Thoracic aorta (tissue), 2 donors: ENCODE results near the gene OTX1. TPM values are rescaled to one million over a fixed set of nuclear protein-coding genes. Genes with fewer than 3 reads are reported as not detected.

Experiments
- ATAC-seq: fragments of 150-250 bp; one replicate; pipeline ENCODE4 v1.8.0; 2017; ENCODE audit warnings: low read depth; ENCODE audit not compliant: insufficient number of reproducible peaks, low FRiP score
- DNase-seq: peaks from one replicate; pipeline ENCODE4 v3.0.0-alpha.2; 2020; ENCODE audit warnings: low spot score
- H3K27ac ChIP-seq, 2 donors: fragments of 200-600 bp; sonication (generic); 1 replicate in 1 of 2; 2 replicates in 1 of 2; pipeline ENCODE4 v1.5.1; 2016; ENCODE audit warnings: mild to moderate bottlenecking in 2 of 2, moderate library complexity in 2 of 2
- H3K27me3 ChIP-seq: fragments of 200-600 bp; sonication (generic); replicated peaks from 2 replicates; pipeline ENCODE4 v1.6.0; 2016; ENCODE audit warnings: mild to moderate bottlenecking; ENCODE audit not compliant: insufficient read depth
- H3K36me3 ChIP-seq: fragments of 200-600 bp; sonication (generic); one replicate; pipeline ENCODE4 v1.5.1; 2016
- H3K4me1 ChIP-seq, 2 donors: fragments of 200-600 bp; sonication (generic); 1 replicate in 1 of 2; 2 replicates in 1 of 2; pipeline versions ENCODE4 v1.5.1 to v1.6.0; 2016; ENCODE audit warnings: low read depth in 2 of 2, mild to moderate bottlenecking in 1 of 2; ENCODE audit not compliant: control insufficient read depth in 1 of 2
- H3K4me3 ChIP-seq: fragments of 200-600 bp; sonication (generic); 2 replicates; pipeline ENCODE4 v1.5.1; 2016; ENCODE audit warnings: mild to moderate bottlenecking
- H3K9me3 ChIP-seq: fragments of 200-600 bp; sonication (generic); 2 replicates; pipeline ENCODE4 v1.5.1; 2016
- CTCF ChIP-seq: fragments of 200-600 bp; sonication (generic); IDR thresholded peaks from one replicate; pipeline ENCODE4 v1.5.1; 2019; ENCODE audit warnings: antibody characterized with exemption
- total RNA-seq, 2 donors: library from RNA; depleted of rRNA; stranded (reverse); fragments of >200 nt; gene quantifications; one replicate each; pipeline versions ENCODE4 v1.1.0 to v1.2.3, GENCODE V29; 2016

OTX1 gene
- total RNA-seq, 2 donors from 2014 or later = not detected

- no peak for ATAC-seq
- H3K36me3 ChIP-seq = no peaks in the 10 kb centered on the region
- no peak for DNase-seq
- TF ChIP-seq CTCF = no peak
- no peaks in the 10 kb centered on the region for H3K27me3 ChIP-seq
- H3K9me3 ChIP-seq = no peaks in the 10 kb centered on the region
- no peaks in the 10 kb centered on the region for H3K4me1 ChIP-seq
- H3K27ac ChIP-seq = no peak overlapping the region
- H3K4me3 ChIP-seq = no peak overlapping the region
Observed at GRCh38 chr2:63086687-63087086, 36.1 kb downstream of the OTX1 start.

- H3K4me3 ChIP-seq = no peak overlapping the region
- no peak overlapping the region for H3K27ac ChIP-seq
- no peak for TF ChIP-seq CTCF
- H3K36me3 ChIP-seq = no peaks in the 10 kb centered on the region
- no peak for DNase-seq
- H3K9me3 ChIP-seq = no peaks in the 10 kb centered on the region
- no peaks in the 10 kb centered on the region for H3K4me1 ChIP-seq
- H3K27me3 ChIP-seq = no peaks in the 10 kb centered on the region
- ATAC-seq = no peak
Observed at GRCh38 chr2:63092401-63092800, 41.8 kb downstream of the OTX1 start.

- TF ChIP-seq CTCF = no peak
- ATAC-seq = no peak
- H3K4me1 ChIP-seq = no peaks in the 10 kb centered on the region
Observed at GRCh38 chr2:63092857-63093256, 42.2 kb downstream of the OTX1 start.

GRCh38 chr2:63093502-63093901 is 42.9 kb downstream of the OTX1 start:
- TF ChIP-seq CTCF = no peak
- Histone ChIP-seq H3K36me3 (no peaks in the 10 kb centered on the region), H3K4me3 (no peak overlapping the region), H3K27ac (no peak overlapping the region), H3K27me3 (no peaks in the 10 kb centered on the region), H3K4me1 (no peaks in the 10 kb centered on the region), H3K9me3 (no peaks in the 10 kb centered on the region)
- ATAC-seq = no peak
- DNase-seq = no peak

More at GRCh38 chr2:63092857-63093256, 42.2 kb downstream of the OTX1 start:
- Histone ChIP-seq H3K27ac (no peak overlapping the region), H3K36me3 (no peaks in the 10 kb centered on the region), H3K9me3 (no peaks in the 10 kb centered on the region), H3K27me3 (no peaks in the 10 kb centered on the region), H3K4me3 (no peak overlapping the region)
- no peak for DNase-seq

GRCh38 chr2:63096491-63096890 is 45.9 kb downstream of the OTX1 start:
- no peak overlapping the region for H3K4me3 ChIP-seq
- no peak for DNase-seq

More at GRCh38 chr2:63096491-63096890, 45.9 kb downstream of the OTX1 start:
- no peaks in the 10 kb centered on the region for H3K27me3 ChIP-seq
- no peak for TF ChIP-seq CTCF
- no peak overlapping the region for H3K27ac ChIP-seq
- H3K36me3 ChIP-seq = no peaks in the 10 kb centered on the region
- H3K9me3 ChIP-seq = peaks cover 3% of the 10 kb centered on the region
- ATAC-seq = no peak
- no peaks in the 10 kb centered on the region for H3K4me1 ChIP-seq
